CD1c-positive myeloid dendritic cell (primary cell): Measurements from ENCODE around the gene GALNT13.
"Not testable (repeated sequence)": the region's sequence is repeated elsewhere in the genome, so short reads cannot be mapped to it uniquely, and the experiment has no call there.

Experiments used
- DNase-seq: peaks from one replicate; pipeline ENCODE4 v3.0.0-alpha.2; 2016; ENCODE audit errors: extremely low spot score

The GALNT13 gene

DNA sequence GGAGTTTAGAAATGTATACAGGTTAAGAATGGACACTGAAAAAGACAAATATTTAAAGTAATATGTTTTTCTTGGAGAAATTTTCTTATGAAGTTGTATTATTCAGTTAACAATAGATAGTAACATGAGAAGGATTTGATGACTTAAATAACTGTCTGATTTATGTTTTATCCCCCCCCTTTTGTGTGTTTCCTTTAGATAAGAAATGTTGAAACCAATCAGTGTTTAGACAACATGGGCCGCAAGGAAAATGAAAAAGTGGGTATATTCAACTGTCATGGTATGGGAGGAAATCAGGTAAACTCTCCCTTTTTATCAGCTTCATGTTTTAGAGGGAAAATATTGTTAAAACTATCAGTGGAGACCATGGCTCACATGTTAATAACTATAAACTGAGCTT lies 537.1 kb downstream of the GALNT13 start:
- no peak for DNase-seq

DNA sequence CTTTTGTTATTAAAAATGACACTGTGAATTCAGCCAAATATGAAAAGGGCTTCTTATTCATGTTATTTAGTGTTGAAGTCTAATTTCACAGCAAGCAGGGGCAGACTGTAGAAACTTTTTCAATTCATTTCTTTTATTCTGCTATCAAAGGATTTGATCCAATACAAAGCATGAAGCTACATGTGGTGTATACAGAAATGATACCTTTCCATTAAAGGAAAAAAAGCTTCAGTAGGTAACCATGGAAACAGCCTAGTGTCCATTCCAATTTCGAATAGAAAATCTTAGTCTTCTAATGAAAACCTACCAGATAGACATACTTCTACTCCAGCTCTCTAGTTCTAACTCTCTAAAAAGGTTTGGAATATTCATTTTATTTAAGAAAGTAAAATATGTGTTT lies 550.5 kb downstream of the GALNT13 start:
- DNase-seq, result no peak

DNA sequence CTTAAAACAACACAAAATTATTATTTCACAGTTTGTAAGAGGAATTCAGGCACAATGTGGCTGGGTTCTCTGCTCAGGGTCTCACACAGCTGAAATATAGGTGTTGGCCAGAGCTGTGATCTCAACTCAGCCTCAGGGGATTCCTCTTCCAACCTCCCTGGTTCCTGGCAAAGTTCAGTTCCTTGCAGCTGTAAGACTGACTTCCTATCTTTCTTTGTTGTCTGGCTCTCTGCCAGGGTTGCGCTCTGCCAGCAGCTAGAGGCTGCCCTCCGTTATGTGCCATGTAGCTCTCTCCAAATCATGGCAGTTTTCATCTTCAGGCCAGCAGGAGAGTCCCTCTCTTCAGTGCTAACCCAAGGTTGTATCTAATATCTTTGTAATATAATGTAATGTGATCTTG lies 554.3 kb downstream of the GALNT13 start:
- no peak for DNase-seq

DNA sequence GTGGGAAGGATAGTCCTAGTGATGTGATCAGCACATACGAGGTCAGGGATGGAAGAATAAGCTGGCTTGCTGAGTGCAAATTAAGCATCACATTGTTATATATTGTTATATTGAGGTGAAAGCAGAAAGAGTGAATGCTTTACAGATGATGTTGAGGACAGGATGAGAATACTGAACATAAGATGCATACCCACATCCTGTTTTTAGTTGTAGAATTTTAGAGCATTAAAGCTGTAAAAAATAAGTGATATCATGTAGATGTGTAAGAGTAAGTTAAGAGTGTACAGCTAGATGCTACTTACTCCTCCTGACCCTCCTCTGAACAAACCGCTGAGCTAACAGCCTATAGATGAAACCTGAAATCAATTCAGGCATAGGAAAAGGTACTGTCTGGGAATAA lies 555.7 kb downstream of the GALNT13 start:
- DNase-seq, result no peak

DNA sequence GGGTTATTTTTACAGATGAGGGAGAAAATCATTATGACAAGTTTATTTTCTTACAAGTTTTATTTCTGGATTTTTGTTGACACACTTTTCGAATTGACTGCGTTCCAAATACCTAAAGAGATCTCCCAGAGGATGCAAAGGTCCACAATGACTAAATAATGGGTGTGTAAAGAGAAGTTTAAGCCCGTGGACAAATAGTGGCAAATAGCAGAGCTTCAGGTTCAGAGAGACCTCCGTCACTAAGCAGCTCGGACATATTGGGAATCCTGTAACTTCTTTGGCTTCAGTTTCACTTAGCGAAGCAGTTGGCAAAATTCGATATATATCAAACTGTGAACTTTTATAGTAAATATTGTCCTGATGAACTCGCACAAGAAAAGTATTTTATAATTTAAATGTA lies 556.3 kb downstream of the GALNT13 start:
- DNase-seq, result no peak

DNA sequence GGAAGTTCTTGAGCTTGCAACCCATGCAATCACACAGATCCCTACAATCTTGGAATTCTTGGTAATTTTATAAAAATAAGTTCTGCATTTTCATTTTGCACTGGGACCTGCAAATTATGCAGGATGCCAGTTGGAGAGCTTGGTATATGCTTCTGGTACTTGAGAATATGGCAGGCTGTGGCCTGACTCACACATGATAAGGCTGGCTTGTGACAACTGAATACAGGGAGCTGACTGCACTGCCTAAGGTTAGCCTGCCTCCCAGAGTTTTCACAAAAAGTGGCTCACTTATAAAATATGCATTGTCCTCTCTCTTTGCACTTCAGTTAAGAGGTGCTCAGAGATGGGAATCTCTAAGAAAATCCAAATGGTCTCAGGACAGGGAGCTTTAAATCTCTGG lies 561.3 kb downstream of the GALNT13 start:
- no peak for DNase-seq

DNA sequence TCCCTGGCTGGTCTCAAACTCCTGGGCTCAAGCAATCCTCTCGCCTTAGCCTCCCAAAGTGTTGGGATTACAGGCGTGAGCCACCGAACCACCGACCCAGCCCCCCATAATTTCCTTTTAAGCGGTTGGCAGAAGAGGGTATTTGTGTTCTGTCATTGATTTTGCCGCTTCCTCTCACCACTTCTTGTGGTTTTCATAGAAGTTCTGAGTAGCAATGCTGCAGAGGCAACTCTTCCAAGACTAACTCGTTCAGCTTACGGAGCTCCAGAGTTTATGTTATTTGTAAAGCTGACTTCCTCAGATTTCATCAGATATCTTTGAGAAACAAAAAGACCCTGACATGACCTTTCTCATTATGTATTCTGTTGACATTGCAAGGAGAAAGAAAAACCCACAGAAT lies 565.4 kb downstream of the GALNT13 start:
- no peak for DNase-seq

DNA sequence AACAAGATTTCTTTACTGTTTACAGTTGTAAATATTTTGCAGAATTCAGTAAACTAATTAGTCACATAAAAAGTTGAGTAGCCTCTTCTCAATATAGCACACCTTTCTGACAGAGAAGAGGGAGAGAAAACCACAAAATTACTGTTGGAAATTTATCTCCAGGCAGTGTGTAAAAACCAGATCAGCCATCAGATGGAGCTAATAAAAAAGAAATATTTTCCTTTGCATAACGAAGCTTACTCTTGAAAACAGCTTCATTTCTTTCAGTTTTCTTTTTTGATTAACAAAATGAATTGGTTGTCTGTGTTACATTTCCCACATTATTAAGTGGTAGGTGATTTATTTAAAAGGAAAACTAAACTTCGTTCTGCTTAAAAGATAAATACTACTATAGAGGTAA lies 567.4 kb downstream of the GALNT13 start:
- no peak for DNase-seq

DNA sequence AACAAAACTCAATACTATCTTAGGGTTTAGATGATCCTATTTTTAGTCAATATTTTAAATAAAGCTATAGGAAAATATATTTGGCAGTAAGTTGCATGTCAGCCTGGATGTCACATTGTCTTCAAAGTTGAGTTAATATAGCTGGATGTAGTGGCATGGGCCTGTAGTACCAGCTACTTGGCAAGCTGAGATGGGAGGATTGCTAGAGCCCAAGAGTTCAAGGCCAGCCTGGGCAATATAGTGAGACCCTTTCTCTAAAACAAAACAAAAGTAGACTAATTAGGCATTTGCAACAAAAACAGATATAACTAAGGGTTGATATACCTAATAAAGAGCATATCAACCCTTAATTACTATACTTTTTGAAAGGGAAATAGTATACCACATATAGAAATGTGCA lies 572.2 kb downstream of the GALNT13 start:
- no peak for DNase-seq

DNA sequence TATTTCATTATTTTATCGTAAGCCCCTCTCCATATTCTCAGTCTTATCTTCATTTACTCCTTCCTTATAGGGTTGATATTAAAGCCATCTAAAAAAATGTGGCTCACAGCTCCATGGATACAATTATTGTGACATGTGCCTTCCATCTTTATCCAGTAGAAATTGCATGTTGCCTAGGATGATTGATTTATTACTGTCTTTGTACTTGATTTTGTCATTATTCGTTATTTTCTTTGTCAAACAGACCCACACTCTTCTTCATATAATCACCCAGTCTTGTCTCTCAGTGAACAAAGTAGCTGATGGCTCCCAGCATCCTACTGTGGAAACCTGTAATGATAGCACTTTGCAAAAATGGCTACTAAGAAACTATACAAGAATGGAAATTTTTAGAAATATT lies 574.6 kb downstream of the GALNT13 start:
- no peak for DNase-seq

DNA sequence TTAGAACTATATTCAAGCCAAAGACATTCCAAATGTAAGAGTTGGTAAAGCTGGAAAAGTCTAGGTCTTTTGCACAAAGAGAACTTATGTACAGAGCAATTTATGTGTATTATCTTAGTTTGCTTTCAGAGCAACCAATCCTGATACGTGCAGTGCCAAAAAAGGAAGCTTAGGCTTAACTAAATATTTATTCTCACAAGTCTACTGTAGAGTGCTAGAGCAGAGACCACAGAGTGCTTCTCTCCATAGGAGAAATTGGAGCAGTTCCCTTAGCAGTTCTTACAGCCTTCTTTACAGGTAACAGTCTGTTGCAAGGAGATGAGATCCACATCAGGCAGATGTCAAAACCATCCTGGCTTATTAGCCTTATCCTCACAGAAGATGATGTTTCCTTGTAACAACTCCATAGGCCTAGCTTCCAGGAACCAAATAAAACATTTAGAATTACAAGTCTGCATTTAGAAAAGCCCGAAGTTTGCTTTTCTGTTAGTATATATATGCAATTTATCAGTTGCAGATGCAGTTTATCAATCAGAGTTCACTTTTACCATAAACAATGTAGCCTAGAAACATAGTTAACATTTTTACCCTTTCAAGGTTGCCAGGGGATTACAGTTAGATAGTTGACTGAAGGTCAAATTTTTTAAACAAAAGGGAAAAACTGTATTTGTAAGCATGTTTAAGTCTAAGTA lies 576.2 kb downstream of the GALNT13 start:
- no peak for DNase-seq

DNA sequence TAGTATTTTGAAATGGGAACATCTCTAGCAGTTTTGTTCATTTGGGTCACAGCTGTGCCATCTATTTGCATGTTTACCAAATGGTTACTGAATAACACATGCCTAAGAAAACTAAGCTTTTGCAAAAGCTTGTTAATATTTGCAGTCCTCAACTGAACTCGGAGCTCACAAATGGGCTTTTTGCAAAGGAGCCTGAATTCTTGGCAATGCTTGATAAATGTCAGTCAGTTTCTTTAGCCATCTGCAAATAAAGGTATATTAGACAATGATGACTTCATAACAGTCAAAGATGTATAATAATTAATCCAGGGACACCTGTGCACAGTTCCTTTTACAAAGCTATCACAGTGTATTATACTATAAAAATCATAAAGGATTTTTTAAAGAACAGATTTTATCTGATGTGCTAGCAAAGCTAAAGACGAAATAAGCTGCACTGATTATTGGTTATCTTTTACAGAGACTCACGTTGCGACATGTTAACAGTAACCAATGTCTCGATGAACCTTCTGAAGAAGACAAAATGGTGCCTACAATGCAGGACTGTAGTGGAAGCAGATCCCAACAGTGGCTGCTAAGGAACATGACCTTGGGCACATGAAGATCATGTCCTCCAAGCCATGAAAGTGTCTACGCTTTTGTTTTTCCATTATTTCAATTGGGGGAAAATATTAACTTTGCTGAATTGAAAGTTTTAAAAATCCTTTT lies 578.4 kb downstream of the GALNT13 start:
- no peak for DNase-seq

DNA sequence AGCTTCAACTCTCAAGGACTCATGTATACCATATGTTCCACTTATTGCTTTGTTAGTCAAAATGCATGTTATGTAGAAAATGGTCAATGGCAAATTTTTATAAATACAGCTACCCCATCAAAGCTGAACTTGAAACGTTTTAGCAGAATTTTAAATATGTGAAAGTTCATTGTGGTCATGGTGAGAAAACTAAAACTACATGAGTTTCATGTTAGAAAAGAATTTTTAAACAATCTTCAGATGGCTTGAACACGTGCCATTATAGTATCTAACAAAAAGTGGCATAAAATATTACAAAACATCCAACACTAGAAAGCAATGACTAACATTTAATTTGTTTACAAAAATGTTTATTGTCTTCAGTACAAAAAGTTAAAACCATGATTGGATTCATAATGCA lies 580.7 kb downstream of the GALNT13 start:
- DNase-seq, result no peak

DNA sequence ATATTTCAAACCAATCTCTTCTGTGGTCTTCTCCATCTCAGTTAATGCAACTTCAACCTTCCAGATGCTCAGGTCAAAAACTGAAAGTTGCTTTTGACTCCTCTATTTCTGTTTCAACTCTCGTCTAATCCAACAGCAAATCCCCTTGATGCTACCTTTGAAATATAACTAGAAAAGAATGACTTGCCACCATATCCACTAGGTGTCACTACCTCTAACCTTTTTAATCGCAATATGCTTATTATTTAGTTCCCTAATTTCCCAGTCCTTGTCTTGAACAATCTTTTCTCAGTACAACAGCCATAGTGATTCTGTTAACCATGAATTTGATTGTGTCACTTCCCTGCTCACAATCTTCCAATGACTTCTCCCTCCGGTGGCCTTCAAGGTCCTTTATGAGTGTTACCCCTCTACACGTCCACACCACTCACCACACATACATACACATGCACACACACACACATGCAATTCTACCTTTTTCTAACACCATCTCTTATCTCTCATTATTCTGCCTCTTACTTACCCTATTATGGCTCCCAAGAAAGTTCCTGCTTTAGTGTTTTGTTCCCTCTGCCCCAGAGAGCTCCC lies 581.3 kb downstream of the GALNT13 start:
- no peak for DNase-seq

DNA sequence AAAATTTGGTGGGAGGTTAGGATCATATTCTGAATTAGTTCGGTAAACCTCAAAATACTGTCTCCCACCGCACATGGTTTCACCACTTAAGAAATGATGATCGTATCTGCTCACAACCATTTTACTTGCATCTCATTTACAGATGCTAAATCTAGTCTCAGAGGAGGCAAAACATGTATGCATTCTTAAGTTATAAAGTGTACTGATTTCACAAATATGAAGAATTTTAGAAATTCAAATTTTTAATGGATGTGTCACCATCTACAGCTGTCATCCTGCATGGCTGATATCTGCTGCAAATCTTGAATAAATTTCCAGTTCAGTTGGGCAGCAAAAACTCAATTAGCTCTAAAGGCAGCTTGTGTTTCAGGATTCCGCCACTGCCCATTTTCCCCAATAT lies 583.4 kb downstream of the GALNT13 start:
- no peak for DNase-seq

DNA sequence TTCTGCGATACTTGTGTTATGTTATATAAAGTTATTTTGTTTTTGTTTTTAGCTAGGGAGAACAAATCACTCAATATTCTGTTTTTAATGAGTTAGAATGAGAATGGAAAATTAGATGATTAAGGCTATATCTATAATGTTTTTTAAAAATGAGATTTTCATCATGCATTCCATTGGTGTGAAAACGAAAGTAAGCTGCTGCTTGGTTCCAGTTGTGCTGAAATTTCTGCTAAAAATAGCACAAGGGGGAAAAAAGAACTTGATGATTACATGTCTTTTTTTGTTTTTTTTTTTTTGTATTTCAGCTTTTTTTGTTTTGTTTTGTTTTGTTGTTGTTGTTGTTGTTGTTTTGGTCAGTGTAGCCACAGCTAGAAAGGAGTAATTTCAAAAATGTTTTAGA lies 584.1 kb downstream of the GALNT13 start:
- DNase-seq, result no peak

DNA sequence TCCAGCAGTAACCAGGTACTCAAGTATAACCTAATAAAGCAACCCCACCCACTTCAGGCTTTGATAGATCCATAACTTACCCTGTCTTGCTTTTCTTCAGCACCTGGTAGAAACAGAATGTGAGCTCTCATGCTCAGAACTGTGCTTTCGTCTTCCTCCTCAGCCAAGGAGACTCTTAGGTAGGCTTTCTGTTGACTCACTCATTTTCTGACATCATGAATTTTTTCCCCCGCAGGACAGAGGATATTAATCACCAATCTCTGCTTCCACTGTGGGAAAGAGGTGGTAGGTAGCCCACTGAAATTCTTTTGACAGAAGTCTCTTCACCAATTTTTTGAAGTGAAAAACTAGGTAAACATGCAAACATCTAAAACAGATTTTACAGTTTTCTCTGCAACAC lies 585.6 kb downstream of the GALNT13 start:
- no peak for DNase-seq

DNA sequence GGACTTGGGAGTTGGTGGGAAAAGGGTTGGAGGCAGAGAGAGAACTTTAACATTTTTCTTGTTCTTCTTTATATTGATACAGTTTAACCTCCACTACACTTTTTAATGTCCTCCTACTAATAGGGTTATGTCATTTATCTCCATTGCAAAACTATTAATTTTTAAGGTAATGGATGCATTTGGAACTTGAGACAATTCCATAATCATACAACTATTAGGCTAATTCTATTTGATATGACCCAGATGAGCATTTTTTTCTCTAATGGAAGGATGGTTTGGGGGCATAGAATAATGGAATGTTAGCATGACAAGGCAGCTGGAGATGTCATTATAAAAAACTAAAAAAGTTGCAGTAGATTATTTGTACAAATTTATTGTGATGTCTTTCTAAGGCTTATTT lies 587.6 kb downstream of the GALNT13 start:
- no peak for DNase-seq

DNA sequence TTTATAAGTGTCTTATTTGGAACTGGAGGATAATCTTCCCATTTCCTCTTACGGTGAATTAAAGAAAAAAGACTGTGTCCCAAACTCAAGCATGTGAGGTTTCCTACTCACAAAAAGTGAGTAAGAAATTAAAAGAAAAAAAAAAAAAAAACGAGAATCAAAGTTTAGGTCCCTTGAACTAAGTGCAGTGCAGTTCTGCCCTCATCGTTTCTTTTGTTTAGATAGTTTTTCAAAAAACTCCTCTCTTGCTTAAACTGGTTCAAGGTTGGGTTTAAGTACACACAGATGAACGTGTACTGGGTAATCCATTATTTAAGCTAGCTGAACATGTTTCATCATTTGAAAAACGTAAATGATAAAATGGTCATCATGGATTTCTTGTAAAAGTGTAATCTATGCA lies 590.9 kb downstream of the GALNT13 start:
- DNase-seq, result no peak

DNA sequence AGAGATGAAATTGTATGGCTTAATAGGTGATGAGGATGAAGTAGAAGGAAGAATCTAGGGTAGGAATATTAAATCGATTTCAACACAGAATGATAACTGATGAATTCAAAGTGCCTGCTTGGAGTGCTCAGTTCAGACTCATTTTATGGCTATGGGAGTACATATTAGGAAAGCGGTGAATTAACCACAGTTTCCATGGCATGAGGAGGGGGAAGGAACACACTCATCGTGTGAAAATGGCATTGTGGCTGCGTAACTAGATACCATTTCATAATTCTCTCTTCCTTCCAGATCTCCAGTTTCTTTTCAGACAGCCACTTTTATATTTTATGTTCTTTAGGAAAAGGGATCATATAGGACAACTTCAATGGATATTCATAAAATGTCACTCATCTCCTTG lies 594.5 kb downstream of the GALNT13 start:
- no peak for DNase-seq

DNA sequence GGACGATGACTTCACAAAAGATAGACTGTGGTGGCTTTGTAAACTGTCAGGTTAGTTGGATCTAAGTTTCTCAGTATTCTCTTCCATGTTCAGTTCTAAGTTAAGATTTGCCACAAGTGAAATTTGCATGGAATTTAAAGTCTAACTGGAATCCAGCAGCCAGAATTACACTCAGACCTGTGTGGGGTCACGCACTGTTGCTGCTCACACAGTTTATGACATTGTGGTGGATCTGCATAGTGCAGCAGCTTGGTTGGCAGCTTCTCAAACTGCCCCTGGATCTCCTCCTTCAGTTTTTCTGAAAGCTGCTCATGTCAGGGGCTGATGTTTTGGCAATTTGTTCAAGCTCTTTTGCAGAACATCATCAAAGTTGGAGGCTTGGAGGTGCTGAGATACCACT lies 598.7 kb downstream of the GALNT13 start:
- DNase-seq, result no peak

DNA sequence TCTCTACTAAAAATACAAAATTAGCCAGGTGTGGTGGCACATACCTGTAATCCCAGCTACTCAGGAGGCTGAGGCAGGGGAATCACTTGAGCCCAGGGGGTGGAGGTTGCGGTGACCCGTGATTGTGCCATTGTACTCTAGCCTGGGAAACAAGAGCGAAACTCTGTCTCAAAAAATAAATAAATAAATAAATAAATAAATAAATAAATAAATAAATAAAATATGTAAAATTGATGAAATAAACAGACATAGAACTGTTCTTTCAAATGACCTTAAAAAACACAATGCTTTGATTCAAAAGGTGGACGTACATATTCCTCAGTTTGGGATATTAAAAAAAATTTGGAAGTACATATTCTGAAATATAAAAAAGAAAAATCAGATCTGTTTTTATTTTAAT lies 599.8 kb downstream of the GALNT13 start:
- not testable (repeated sequence) for DNase-seq

DNA sequence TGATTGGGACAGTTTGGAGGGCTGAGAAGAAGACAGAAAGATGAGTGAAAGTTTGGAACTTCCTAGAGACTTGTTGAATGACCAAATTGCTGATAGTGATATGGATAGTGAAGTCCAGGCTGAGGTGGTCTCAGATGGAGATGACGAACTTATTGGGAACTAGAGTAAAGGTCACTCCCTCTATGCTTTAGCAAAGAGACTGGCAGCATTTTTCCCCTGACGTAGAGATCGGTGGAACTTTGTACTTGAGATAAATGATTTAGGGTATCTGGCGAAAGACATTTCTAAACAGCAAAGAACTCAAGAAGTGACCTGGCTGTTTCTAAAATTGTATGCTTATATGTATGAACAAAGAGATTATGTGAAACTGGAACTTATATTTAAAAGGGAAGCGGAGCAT lies 605.6 kb downstream of the GALNT13 start:
- no peak for DNase-seq
